NCI-H82 treated with DMSO at 0.1 percent for 48 hours (cell line): ENCODE results near the gene CDC40.

Experiments used
- DNase-seq: peaks from one replicate; lab custom pipeline; 2025; ENCODE audit not compliant: unreplicated experiment; lab: John Stamatoyannopoulos, UW

CDC40 gene

DNA sequence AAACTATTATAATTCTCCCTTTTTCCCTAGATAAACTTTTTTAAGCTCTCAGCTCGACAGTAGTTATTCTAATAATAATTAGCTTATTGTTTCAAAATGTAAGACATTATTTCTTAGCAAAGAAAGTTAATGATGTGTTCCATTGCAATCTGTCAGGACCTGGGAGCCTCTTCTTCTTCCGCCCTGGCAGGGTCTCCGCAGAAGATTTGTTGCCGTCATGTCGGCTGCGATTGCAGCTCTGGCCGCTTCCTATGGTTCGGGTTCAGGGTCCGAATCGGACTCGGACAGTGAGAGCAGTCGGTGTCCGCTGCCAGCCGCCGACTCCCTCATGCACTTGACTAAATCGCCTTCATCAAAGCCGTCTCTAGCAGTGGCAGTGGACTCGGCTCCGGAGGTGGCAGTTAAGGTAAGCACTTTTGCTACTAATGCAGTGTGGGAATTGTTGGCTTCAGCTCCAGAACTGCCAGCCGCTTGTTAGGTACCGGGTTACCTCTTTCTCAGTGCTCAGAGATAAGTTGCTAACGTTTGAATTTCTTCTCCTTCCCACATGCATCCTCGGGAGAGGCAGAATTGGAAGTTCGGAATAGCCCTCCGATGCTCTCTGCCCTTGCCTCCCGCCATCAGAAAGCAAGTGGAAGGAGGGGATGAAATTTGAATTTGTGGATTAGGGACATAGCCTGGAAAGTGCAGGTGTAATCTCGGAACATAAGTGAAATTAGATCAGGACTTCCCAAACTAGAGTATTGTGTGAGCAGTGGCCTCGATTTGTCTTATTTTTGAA, at the start of gene CDC40:
TSS of gene CDC40 (plus strand) at position 200 of the 781 bp plus-strand sequence. CDS start at position 218, 18 bp downstream.
- no peak for DNase-seq

- DNase-seq: no peak
Observed at GRCh38 chr6:110137924-110138887, 42.0 kb upstream of the CDC40 start.

DNA sequence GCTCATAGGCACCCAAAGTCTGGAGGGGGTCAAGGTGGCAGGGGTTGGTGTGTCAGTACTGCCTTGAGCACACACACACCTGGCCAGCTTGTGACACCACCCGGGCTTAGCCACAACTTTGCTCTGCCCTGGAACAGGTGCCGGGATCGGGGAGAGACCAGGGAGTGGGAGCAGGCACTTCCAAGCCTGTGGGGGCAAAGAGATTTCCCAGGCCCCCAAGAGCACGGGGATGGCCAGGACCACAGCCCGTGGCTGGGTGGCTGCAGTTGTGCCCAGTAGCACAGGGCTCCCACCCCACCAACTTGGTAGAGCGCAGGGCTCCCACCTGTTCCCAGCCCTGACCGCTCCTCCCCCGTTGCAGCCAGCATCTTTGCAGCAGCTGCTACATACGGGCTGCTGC, 41.2 kb upstream of the CDC40 start:
- no peak for DNase-seq

DNA sequence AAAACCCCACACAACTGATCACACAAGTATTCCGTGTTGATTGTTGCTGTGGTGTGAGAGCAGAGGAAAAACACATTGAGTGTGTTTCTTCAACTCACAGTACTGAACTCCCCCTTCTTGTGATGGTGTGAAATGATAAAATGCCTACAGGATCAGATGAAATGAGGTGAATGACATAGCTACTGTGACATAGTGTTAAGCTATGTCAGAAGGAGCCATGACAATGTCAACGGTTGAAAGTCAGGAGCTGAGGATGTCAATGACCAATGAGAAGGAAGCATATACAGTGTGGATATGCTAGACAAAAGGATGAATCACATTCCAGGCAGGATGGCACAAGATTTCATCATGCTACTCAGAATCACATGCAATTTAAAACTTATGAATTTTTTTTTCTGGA, 39.6 kb upstream of the CDC40 start:
- no peak for DNase-seq

DNA sequence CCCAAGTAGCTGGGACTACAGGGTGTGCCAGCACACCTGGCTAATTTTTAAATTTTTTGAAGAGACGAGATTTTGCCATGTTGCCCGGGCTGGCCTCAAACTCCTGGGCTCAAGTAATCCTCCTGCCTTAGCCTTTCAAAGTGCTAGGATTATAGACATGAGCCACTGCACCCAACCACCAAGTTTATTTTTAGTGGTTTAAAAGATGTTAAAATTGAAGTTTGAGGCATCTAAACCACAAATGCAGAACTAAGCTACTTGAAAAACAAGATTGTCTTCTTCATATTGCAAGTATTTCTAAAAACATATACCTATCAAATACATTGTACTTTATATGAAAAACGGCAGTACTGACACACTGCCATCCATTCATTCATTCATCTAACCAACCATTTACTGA, 32.4 kb upstream of the CDC40 start:
- no peak for DNase-seq

GRCh38 chr6:110158479-110158878, 21.7 kb upstream of the CDC40 start:
- no peak for DNase-seq

- DNase-seq: no peak
Observed at GRCh38 chr6:110170081-110170480, 10.1 kb upstream of the CDC40 start.

GRCh38 chr6:110173506-110174132, 6.6 kb upstream of the CDC40 start:
- DNase-seq: peak; percentile 98

GRCh38 chr6:110178626-110179405, 1.4 kb upstream of the CDC40 start:
- DNase-seq: peak; percentile 84

GRCh38 chr6:110179406-110180227, 610 bp upstream of the CDC40 start, which contains the start of gene WASF1:
Gene WASF1 (minus strand): TSS chr6:110179670. CDS start chr6:110127601, 52,069 bp downstream.
- DNase-seq: peak; percentile 98

GRCh38 chr6:110181131-110182030, 1.2 kb downstream of the CDC40 start:
- no peak for DNase-seq

- DNase-seq: no peak
Observed at GRCh38 chr6:110183292-110183885, 3.2 kb downstream of the CDC40 start.

DNA sequence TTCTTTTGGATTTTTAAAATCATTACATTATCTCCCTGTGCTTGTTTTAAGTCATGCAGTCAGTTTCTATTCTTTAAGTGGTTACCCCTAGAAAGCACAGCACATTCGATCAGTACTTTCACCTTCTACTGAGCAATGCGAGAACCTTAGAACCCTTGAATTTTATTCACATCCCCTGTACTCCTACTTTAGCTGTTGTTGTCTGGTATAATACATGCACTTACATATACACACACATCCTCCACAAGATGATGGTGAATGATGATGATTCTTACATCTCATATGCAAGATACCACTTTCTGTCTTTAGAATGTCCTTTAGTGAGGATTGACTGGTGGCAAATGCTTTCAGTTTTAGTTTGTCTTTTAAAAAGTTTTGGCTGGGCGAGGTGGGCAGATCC, 5.7 kb downstream of the CDC40 start:
- no peak for DNase-seq

- no peak for DNase-seq
Observed at GRCh38 chr6:110188791-110189190, 8.6 kb downstream of the CDC40 start.

- DNase-seq: no peak
Observed at GRCh38 chr6:110190726-110191125, 10.5 kb downstream of the CDC40 start.

DNA sequence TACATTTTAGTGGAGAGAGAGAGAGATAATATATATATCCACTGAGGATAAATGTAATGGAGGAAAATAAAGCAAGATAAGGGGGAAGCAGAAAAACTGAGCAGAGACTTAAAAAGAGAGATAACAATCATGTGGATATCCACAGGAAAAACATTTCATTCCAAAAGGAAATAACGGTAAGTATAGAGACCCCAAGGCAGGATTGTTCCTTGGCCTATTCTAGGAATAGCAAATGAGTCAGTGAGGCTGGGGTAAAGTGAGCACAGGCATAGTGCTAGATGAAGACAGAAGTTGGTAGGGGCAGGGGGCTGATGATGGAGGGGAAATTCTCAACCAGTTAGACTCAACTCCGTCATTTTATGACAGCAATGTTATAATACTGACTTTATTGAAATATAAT, 11.2 kb downstream of the CDC40 start:
- DNase-seq: no peak

- DNase-seq: no peak
Observed at GRCh38 chr6:110195639-110196038, 15.4 kb downstream of the CDC40 start.

DNA sequence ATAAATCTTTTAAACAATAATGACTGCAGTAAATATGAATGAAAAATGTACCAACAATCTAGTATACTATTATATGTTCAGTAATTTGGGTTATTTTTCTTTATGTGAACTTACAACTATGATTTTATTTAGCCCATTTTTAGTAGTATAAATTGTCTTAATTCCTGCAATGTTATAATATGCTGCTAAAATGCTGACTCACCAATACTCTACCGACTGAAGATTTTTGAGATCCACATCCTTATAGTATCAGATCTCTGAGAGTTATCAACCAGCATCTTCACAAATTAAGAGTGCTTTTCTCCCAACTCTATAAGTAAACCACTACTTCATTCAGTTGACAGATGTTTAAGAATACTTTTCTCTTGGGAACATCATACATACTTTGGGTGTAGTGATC, 16.6 kb downstream of the CDC40 start:
- DNase-seq: no peak
